GM19467 (cell line): ENCODE measurements around the gene TEC.

Experiments
- ATAC-seq: cut with Tn5 transposase; IDR thresholded peaks from one replicate; pipeline ENCODE4 v1.9.1; 2021; ENCODE audit warnings: mild to moderate bottlenecking, moderate library complexity; ENCODE audit not compliant: unreplicated experiment

TEC gene

DNA sequence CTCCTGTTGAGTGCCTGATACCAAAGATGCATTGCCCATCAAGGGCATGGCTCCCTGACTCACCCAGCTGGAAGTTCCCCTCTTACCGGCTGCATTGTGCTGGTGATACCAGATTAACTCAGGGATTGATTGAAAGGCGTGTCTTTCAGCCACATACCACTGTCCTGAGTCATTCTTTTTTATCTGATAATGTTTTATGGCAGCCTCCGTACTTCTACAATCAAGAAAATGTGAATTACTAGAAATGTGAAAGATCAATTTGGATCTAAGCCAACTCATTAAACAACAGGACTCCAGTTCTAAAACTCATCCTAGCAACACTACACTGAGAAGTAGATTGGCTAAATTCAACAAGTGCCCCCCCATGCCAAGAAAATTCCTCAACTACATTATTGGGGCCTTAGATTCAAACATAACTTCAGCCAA lies 175.6 kb downstream of the TEC start:
- no peak for ATAC-seq

DNA sequence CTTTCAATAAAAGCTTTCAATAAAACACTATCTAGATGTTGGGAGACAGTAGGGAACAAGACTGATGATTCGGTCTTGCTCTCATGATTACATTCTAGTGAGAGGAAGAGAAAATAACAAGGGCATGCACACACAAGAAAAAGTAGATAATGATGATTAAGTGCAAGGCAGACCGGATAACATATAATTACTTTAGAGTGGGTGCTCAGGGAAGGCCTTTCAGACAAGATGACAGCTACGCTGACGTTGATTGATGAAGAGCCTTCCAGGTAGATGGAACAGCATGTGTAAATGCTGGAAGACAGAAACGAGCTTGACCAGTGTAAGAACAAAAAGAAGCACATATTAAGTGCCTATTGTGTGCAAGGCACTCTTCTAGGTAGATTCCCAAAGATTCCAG lies 179.0 kb downstream of the TEC start:
- ATAC-seq, result no peak

DNA sequence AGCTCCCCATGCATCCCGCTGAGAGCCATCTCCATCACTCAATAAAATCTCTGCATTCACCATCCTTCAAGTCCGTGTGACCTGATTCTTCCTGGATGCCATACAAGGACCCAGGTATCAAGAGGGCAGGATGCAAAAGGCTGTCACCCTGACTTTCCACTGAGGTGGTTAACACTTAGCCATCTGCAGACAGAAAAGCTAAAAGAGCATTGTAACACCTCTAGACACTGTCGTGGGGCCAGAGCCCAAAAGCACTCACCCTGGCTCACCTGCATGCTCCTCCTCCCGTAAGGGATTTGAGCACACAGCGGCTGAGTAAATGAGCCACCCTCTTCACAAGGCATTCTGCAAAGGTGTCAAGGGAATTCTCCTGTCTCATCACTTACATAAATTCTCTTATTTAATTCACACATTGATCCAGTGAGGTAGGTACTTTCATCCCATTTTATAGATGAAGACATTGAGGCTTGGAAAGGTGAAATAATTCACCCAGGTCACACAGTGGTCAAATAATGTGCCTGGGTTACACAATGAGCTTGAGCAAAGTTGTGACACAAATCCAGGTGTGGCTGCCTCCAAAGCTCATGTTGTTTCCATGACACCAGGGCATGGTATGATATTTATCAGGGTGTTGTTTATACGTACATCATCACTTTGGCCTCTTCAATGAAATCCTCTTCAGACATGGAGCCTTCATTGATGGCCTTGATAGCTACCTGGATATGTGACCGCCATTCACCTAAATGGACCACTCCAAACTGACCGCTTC lies 183.6 kb downstream of the TEC start:
- no peak for ATAC-seq
